HG02981 (cell line): Measurements from ENCODE around the gene TRIM45.
"Not testable (repeated sequence)": the region's sequence is repeated elsewhere in the genome, so short reads cannot be mapped to it uniquely, and the experiment has no call there.

Source experiments
- ATAC-seq: cut with Tn5 transposase; IDR thresholded peaks from one replicate; pipeline ENCODE4 v1.9.1; 2021; ENCODE audit warnings: mild to moderate bottlenecking, moderate library complexity; ENCODE audit not compliant: unreplicated experiment

The TRIM45 gene, protein sequence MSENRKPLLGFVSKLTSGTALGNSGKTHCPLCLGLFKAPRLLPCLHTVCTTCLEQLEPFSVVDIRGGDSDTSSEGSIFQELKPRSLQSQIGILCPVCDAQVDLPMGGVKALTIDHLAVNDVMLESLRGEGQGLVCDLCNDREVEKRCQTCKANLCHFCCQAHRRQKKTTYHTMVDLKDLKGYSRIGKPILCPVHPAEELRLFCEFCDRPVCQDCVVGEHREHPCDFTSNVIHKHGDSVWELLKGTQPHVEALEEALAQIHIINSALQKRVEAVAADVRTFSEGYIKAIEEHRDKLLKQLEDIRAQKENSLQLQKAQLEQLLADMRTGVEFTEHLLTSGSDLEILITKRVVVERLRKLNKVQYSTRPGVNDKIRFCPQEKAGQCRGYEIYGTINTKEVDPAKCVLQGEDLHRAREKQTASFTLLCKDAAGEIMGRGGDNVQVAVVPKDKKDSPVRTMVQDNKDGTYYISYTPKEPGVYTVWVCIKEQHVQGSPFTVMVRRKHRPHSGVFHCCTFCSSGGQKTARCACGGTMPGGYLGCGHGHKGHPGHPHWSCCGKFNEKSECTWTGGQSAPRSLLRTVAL

GRCh38 chr1:117121589-117122329 lies at the start of gene TRIM45:
Gene TRIM45 (minus strand): TSS chr1:117121749. CDS start chr1:117121201, 548 bp downstream.
- ATAC-seq: peak; percentile 87

- ATAC-seq: no peak
These were observed 48.5 kb upstream of the TRIM45 start for GRCh38 chr1:117169871-117170596.

GRCh38 chr1:117167402-117167801 lies 45.9 kb upstream of the TRIM45 start:
- ATAC-seq: no peak

DNA sequence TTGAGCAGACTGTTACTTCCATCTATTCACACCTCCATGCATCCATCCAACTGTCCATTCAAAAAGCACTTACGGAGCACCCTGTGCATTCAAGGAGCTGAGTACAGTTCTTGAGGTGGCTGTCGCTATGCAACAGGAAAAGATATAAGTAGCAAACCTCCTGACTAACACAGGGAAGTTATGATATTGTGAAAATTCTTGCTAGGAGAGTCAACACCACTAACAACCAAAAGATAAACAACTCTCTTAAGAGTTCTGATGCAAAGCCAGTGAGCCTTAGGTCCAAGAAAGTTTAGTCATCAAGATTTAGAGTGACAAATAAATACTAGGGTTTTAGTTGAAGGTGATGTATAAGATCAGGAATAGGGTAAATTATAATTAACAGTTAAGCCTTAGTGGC lies 44.5 kb upstream of the TRIM45 start:
- ATAC-seq: no peak

GRCh38 chr1:117164209-117164608 lies 42.7 kb upstream of the TRIM45 start:
- no peak for ATAC-seq

DNA sequence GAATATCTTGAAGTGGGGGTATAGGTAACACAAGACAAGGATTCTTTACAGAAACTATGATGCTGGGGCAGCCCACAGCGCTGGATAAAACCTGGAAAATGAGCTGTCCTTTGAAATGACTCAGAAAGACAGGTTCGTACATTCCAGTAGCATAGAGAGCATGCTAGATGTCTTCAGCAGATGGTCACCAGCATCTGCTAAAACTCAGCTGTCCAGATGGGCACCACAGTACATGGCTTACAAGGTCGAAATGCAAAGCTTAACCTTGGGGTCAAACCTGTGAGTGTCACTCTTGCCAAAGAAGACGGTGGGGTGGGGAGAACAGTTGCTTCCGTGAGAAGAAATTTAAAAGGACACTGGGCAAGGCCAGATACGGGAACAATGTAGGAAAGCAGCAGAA lies 41.3 kb upstream of the TRIM45 start:
- ATAC-seq: no peak

GRCh38 chr1:117161887-117162286 lies 40.3 kb upstream of the TRIM45 start:
- no peak for ATAC-seq

DNA sequence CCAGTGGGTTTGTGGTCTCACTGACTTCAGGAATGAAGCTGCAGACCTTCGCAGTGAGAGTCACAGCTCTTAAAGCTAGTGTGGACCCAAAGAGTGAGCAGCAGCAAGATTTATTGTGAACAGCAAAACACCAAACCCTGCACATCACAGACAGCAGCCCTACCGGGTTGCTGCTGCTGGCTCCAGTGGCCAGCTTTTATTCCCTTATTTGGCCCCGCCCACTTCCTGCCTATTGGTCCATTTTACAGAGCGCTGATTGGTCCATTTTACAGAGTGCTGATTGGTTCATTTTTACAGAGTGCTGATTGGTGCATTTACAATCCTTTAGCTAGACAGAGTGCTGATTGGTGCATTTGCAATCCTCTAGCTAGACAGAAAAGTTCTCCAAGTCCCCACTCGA lies 29.8 kb upstream of the TRIM45 start:
- not testable (repeated sequence) for ATAC-seq

- ATAC-seq: no peak
These were observed 28.8 kb upstream of the TRIM45 start for GRCh38 chr1:117150316-117150715.

DNA sequence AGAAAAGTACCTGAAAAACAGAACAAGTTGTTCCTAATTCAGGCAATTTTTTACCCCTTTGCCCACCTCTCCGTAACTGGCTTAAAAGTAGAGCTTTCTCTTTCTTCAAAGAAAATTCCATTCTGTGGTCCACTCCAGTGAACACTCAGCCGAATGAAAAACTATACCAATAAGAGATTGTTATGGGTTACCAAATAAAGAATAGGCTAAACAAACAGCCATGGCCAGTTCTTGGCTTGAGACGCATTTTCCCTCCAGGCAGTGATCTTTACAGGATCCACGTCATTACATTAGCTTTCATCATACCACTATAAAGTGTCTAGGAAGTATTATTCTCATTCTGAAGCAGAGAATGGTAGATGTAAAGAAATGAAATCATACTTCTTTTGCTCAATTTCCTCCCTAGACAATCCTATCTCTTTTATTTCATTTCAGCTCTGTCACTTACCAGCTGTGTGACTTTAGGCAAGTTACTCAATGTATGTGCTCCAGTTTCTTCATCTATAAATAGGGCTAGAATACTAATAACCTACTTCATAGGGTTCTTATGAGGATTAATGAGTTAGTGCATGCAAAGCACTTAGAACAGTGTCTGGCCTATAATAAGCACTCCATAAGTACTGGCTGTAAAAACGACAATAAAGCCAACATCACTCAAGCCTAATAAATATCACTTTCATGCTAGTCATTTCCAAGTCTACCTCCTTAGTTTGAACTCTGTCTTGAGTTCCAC lies 26.5 kb upstream of the TRIM45 start:
- ATAC-seq: no peak

- ATAC-seq: no peak
These were observed 25.8 kb upstream of the TRIM45 start for GRCh38 chr1:117147341-117147831.

DNA sequence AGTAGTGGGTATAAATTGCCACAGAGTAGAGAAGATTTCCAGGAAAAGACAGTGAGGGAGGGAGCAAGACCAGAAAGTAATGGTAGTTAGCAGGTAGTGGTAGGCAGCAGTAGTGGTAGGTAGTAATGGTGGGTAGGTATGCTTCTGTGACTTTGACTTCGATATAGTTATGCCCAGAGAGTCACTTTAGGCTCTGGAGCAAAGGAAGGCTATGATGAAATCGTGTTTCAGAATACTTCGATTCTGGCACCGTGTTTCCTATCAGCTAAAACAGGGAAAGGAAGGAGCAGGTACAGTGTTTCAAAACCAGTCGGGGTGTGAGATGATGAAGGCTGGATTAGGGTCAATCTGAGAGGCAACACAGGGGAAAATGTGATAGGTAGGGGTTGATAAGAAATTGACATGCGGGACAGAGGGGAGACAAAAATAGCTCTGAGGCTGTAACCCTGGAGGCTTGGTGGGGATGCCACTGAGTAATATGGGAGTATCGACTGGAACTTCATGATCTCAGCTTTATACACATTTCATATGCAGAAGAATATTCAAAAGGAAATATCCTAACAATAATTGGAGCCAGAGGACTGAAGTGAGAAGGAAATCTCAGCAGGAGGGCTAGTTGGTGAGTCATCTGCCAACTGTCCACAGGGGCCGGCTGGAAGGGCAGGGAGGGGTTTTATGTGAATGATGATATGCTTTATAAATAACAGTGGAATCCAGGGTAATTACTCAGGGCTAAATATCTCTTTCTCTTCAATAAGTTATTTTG lies 25.2 kb upstream of the TRIM45 start:
- no peak for ATAC-seq

DNA sequence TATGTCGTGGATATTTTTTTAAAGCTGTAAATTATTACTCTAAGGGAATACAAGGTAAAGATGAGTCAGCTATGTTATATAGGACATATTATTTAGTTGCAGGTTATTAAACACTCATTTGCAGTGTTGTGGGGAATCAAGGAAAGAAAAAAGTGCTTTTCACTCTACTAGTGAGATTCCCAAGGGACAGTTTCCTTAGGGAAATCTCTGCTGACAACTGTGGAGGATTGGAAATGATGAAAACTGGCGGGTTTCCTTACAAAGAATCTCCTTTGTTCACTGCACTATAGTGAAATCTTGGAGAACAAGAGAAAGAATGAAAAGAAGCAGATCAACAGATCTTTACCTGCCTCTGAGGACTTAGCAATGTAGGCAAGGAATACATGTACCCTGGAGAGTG lies 24.5 kb upstream of the TRIM45 start:
- no peak for ATAC-seq

DNA sequence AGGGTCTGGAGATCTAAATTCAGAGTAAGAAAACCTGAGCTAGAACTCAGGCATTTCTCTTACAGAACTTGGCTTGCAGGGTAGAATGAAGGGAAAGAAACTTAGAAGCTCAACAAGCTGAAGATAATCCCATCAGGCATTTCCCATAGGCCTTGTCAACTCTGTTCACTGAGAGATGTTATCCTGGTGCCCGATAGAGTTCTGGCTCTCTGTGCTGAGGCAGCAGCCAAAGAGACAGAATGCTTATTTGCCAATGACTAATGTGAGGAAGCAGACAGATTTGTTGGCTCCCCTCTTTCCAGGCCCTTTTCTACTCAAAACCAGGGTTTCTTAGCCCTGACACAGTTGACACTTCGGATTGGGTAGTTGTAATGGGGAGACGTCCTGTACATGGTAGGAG lies 22.3 kb upstream of the TRIM45 start:
- ATAC-seq: no peak

DNA sequence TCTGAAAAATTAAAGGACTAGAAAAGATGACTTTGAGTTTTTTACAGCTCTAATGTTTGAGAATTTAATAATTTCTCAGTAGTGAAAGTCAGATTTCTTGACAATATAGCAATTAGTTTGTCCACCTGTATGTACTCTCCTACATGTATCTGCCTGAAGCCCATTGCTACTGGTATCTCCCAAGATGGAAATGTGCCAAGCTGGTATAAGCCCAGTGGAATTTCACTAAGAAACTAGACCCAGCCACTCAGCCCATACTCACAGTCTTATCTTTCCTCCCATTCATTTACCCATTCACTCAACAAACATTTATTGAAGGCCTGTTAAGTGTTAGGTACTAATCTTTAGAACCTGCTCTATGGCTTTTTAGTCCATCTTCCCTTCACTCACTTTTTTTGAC lies 21.6 kb upstream of the TRIM45 start:
- no peak for ATAC-seq

DNA sequence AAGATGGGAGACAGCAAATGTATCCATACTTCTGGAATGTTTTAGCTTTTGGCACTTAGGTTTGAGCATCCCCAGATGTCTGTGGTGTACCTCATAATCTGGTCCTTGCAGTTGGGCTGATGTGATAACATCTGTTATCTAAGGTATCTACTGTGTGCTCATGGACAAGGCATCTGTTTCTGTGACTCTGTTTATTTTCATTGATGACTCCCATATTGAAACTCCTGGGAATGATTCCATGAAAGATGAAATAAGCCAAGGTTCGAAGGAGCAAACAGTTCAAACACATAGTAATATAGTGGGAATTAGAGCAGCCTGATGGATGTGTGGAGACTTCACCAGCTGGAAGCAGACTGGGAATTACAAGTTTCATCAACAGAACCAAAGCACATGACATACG lies 20.7 kb upstream of the TRIM45 start:
- no peak for ATAC-seq

- no peak for ATAC-seq
These were observed 17.0 kb upstream of the TRIM45 start for GRCh38 chr1:117138561-117138960.

- no peak for ATAC-seq
These were observed 16.6 kb upstream of the TRIM45 start for GRCh38 chr1:117138106-117138505.

- no peak for ATAC-seq
These were observed 15.8 kb upstream of the TRIM45 start for GRCh38 chr1:117137281-117137855.
